SK-N-SH treated with all-trans-retinoic acid at 6 μM for 48 hours (cell line): ENCODE measurements around the gene CIRBP.

ENCODE experiments used
- ARNTL ChIP-seq: fragments of 450-650 bp; formaldehyde crosslinking; IDR thresholded peaks from 2 replicates; pipeline ENCODE4 v1.5.0; 2020; ENCODE audit warnings: low read depth, mild to moderate bottlenecking, moderate library complexity, borderline replicate concordance
- BACH2 ChIP-seq: fragments of 250-450 bp; sonication (Bioruptor Pico); IDR thresholded peaks from 2 replicates; pipeline ENCODE4 v1.9.0; 2021; ENCODE audit warnings: mild to moderate bottlenecking, borderline replicate concordance
- CSDC2 ChIP-seq: fragments of 250-450 bp; sonication (Bioruptor Pico); IDR thresholded peaks from 2 replicates; pipeline ENCODE4 v1.5.0; 2020; ENCODE audit warnings: mild to moderate bottlenecking, moderate library complexity
- ESRRG ChIP-seq: fragments of 250-450 bp; sonication (Bioruptor Pico); IDR thresholded peaks from 2 replicates; pipeline ENCODE4 v1.6.1; 2021; ENCODE audit warnings: mild to moderate bottlenecking
- ISL1 ChIP-seq: fragments of 250-450 bp; sonication (Bioruptor Pico); IDR thresholded peaks from 2 replicates; pipeline ENCODE4 v2.1.2; 2022; ENCODE audit warnings: mild to moderate bottlenecking, moderate library complexity
- PATZ1 ChIP-seq: fragments of 250-450 bp; sonication (Bioruptor Pico); IDR thresholded peaks from 2 replicates; pipeline ENCODE4 v1.8.0; 2020; ENCODE audit warnings: mild to moderate bottlenecking, moderate library complexity, borderline replicate concordance
- PPARA ChIP-seq: fragments of 250-450 bp; sonication (Bioruptor Pico); IDR thresholded peaks from 2 replicates; pipeline ENCODE4 v1.5.0; 2020; ENCODE audit warnings: mild to moderate bottlenecking, borderline replicate concordance
- TOX ChIP-seq: fragments of 250-450 bp; sonication (Bioruptor Pico); IDR thresholded peaks from 2 replicates; pipeline ENCODE4 v1.8.0; 2021; ENCODE audit warnings: mild to moderate bottlenecking, moderate library complexity, borderline replicate concordance
- TSHZ2 ChIP-seq: fragments of 250-450 bp; sonication (Bioruptor Pico); IDR thresholded peaks from 2 replicates; pipeline ENCODE4 v1.5.0; 2020; ENCODE audit warnings: mild to moderate bottlenecking, moderate library complexity
- ZNF70 ChIP-seq: fragments of 450-650 bp; formaldehyde crosslinking; IDR thresholded peaks from 2 replicates; pipeline ENCODE4 v1.5.0; 2020; ENCODE audit warnings: mild to moderate bottlenecking, moderate library complexity
- TF ChIP-seq, protein P1 (sequence below): fragments of 250-450 bp; sonication (Bioruptor Pico); IDR thresholded peaks from 2 replicates; pipeline ENCODE4 v1.5.1; 2021; ENCODE audit warnings: mild to moderate bottlenecking, moderate library complexity

DNA sequence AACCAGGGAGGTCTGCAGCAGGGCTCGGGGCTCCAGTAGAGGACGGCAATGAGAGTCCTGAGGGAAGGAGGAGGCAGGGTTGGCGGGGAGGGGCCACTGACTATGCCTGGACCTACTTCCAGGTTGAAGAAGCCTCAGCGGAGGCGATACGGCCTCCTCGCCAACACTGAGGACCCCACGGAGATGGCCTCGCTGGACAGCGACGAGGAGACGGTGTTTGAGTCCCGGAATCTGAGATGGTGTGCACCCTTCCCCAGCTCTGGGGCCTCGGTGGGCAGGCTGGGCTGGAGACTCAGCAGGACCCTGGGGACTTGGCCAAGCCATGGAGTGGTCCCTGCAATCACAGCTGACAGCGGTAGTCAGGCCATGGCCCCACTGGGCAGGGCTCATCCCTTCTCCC lies 7.9 kb downstream of the CIRBP start:
- TF ChIP-seq PPARA (CRISPR knock-in tag) = no peak
- TF ChIP-seq TOX = no peak
- no peak for TF ChIP-seq PATZ1 (CRISPR knock-in tag)
- TF ChIP-seq ESRRG (CRISPR knock-in tag) = no peak
- TF ChIP-seq BACH2 (CRISPR knock-in tag) = no peak
- TF ChIP-seq TSHZ2 (CRISPR knock-in tag) = no peak
- no peak for TF ChIP-seq ARNTL (CRISPR knock-in tag)
- TF ChIP-seq ISL1 = no peak
- TF ChIP-seq CSDC2 (CRISPR knock-in tag) = no peak
- TF ChIP-seq ZNF70 (CRISPR knock-in tag) = no peak
- TF ChIP-seq, protein P1, sequence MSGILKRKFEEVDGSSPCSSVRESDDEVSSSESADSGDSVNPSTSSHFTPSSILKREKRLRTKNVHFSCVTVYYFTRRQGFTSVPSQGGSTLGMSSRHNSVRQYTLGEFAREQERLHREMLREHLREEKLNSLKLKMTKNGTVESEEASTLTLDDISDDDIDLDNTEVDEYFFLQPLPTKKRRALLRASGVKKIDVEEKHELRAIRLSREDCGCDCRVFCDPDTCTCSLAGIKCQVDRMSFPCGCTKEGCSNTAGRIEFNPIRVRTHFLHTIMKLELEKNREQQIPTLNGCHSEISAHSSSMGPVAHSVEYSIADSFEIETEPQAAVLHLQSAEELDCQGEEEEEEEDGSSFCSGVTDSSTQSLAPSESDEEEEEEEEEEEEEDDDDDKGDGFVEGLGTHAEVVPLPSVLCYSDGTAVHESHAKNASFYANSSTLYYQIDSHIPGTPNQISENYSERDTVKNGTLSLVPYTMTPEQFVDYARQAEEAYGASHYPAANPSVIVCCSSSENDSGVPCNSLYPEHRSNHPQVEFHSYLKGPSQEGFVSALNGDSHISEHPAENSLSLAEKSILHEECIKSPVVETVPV (CRISPR knock-in tag) = no peak
